HL-60 (cell line): ENCODE measurements around the gene SOD3.

ENCODE experiments used
- GABPA ChIP-seq: IDR thresholded peaks from 2 replicates; pipeline ENCODE4 v1.6.1; 2012; ENCODE audit warnings: low read depth
- POLR2AphosphoS5 ChIP-seq: IDR thresholded peaks from 2 replicates; pipeline ENCODE4 v1.6.1; 2012; ENCODE audit warnings: low read depth
- SPI1 ChIP-seq: IDR thresholded peaks from 2 replicates; pipeline ENCODE4 v1.6.1; 2012; ENCODE audit warnings: low read depth, mild to moderate bottlenecking, borderline replicate concordance
- TF ChIP-seq, protein P1 (sequence below): IDR thresholded peaks from one replicate; pipeline ENCODE4 v1.5.1; 2011; ENCODE audit warnings: low read length, control low read depth, inconsistent platforms; ENCODE audit not compliant: insufficient read depth
- TF ChIP-seq, protein P2 (sequence below): IDR thresholded peaks from 2 replicates; pipeline ENCODE4 v1.6.1; 2012; ENCODE audit warnings: low read depth; ENCODE audit not compliant: insufficient replicate concordance

DNA sequence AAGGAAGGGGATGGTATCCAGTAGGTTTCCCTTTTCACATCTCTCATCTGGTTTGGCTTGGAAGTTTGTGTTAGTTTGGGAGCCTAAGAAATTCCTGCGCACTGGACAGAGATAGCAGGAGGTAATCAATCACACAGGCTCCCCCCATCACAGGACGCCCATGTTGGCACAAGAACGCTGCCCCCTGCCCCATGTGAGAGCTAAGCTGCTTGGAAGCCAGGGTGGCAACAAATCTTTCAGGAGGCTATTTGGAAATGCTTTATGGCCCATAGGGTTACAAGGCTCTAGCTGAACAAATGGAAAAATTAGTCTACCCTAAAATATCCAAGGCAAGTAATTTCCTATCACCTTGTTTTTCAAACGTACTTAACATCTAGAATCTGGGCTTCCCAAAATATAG lies 54.0 kb downstream of the SOD3 start:
- TF ChIP-seq, protein P1, sequence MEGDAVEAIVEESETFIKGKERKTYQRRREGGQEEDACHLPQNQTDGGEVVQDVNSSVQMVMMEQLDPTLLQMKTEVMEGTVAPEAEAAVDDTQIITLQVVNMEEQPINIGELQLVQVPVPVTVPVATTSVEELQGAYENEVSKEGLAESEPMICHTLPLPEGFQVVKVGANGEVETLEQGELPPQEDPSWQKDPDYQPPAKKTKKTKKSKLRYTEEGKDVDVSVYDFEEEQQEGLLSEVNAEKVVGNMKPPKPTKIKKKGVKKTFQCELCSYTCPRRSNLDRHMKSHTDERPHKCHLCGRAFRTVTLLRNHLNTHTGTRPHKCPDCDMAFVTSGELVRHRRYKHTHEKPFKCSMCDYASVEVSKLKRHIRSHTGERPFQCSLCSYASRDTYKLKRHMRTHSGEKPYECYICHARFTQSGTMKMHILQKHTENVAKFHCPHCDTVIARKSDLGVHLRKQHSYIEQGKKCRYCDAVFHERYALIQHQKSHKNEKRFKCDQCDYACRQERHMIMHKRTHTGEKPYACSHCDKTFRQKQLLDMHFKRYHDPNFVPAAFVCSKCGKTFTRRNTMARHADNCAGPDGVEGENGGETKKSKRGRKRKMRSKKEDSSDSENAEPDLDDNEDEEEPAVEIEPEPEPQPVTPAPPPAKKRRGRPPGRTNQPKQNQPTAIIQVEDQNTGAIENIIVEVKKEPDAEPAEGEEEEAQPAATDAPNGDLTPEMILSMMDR: no peak
- TF ChIP-seq GABPA (no peak), POLR2AphosphoS5 (no peak), SPI1 (no peak)
- TF ChIP-seq, protein P2, sequence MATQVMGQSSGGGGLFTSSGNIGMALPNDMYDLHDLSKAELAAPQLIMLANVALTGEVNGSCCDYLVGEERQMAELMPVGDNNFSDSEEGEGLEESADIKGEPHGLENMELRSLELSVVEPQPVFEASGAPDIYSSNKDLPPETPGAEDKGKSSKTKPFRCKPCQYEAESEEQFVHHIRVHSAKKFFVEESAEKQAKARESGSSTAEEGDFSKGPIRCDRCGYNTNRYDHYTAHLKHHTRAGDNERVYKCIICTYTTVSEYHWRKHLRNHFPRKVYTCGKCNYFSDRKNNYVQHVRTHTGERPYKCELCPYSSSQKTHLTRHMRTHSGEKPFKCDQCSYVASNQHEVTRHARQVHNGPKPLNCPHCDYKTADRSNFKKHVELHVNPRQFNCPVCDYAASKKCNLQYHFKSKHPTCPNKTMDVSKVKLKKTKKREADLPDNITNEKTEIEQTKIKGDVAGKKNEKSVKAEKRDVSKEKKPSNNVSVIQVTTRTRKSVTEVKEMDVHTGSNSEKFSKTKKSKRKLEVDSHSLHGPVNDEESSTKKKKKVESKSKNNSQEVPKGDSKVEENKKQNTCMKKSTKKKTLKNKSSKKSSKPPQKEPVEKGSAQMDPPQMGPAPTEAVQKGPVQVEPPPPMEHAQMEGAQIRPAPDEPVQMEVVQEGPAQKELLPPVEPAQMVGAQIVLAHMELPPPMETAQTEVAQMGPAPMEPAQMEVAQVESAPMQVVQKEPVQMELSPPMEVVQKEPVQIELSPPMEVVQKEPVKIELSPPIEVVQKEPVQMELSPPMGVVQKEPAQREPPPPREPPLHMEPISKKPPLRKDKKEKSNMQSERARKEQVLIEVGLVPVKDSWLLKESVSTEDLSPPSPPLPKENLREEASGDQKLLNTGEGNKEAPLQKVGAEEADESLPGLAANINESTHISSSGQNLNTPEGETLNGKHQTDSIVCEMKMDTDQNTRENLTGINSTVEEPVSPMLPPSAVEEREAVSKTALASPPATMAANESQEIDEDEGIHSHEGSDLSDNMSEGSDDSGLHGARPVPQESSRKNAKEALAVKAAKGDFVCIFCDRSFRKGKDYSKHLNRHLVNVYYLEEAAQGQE: no peak
